ENCODE results near the gene MGAT3. TPM values are rescaled to one million over a fixed set of nuclear protein-coding genes. Genes with fewer than 3 reads are reported as not detected.

The MGAT3 gene
- total RNA-seq, 2 experiments from 2014 or later = 16.3 to 44.3 TPM

DNA sequence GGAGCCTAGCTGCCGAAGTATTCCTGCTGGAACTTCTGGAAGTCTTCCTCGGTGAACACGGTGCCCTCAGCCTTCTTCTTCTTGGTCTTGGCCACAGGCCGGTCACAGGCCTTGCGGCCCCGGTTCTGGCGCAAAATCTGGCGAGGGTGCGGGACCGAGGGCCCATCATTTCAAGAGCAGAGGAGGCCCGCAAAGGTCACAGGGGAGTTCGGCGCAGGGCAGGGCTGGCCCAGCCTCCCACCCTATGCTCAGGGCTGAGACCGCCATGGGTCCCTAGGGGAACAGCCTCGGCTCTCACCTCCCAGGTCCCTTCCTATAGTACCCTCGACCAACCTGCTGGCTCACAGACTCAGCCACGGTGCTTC lies 72.7 kb downstream of the MGAT3 start:
- CTCF ChIA-PET (ENCODE audit: unreplicated experiment) = interaction anchor here (1.0 to 3.2 kb wide), 5 partner anchors 13 to 186 kb away, joined by 3 to 17 read pairs (median 4); no protein-coding TSS in a partner anchor
- H3K36me3 ChIP-seq (ENCODE audit: insufficient read depth, low read length) = peaks cover 57% of the 10 kb centered on the region
- BruUV-seq (replicated peaks) = no TSS peak
- H3K79me2 ChIP-seq (ENCODE audit: insufficient read depth, low read depth, low read length) = peaks cover 27% of the 10 kb centered on the region
- H3K4me3 ChIP-seq (ENCODE audit: low read depth, low read length, poor library complexity, severe bottlenecking) = peak overlapping the region; percentile 97
- no peaks in the 10 kb centered on the region for H3K9me2 ChIP-seq (ENCODE audit: insufficient read depth, low read length)
- H3K4me2 ChIP-seq (ENCODE audit: low read length) = peak overlapping the region; percentile 81
- DNase-seq (ENCODE audit: low spot score) = peak; percentile 29
- peaks cover 81% of the 10 kb centered on the region for H3K4me1 ChIP-seq (ENCODE audit: insufficient read depth, low read length, poor library complexity, severe bottlenecking)
- POLR2A ChIA-PET = interaction anchor here (1.1 to 2.4 kb wide), 6 partner anchors 9 to 514 kb away, joined by 3 to 15 read pairs (median 5); partner anchors contain the start of gene ATF4
- TF ChIP-seq, protein P1, sequence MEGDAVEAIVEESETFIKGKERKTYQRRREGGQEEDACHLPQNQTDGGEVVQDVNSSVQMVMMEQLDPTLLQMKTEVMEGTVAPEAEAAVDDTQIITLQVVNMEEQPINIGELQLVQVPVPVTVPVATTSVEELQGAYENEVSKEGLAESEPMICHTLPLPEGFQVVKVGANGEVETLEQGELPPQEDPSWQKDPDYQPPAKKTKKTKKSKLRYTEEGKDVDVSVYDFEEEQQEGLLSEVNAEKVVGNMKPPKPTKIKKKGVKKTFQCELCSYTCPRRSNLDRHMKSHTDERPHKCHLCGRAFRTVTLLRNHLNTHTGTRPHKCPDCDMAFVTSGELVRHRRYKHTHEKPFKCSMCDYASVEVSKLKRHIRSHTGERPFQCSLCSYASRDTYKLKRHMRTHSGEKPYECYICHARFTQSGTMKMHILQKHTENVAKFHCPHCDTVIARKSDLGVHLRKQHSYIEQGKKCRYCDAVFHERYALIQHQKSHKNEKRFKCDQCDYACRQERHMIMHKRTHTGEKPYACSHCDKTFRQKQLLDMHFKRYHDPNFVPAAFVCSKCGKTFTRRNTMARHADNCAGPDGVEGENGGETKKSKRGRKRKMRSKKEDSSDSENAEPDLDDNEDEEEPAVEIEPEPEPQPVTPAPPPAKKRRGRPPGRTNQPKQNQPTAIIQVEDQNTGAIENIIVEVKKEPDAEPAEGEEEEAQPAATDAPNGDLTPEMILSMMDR (conservative IDR thresholded peaks at IDR 0.05; ENCODE audit: low read length) = peak; percentile 57
- TF ChIP-seq EZH2phosphoT487 (IDR thresholded peaks at IDR 0.05; ENCODE audit: borderline replicate concordance, low read depth, low read length) = no peak
- peak overlapping the region; percentile 95 for H3K27ac ChIP-seq (ENCODE audit: low read depth, low read length, poor library complexity, severe bottlenecking)
- H2AFZ ChIP-seq (ENCODE audit: low read length) = no peak overlapping the region
- H4K20me1 ChIP-seq (ENCODE audit: insufficient read depth, low read length) = peaks cover 3% of the 10 kb centered on the region; the same call in 1 of the 2 replicates
- intact Hi-C loops (cut with micrococcal nuclease; ENCODE audit: unreplicated experiment) = loop anchor here (1.0 to 5.0 kb wide), 7 partner anchors 36 to 377 kb away; partner anchors contain the start of genes CBX7, RPL3 and TAB1
- no peaks in the 10 kb centered on the region for H3K9me3 ChIP-seq (ENCODE audit: low read length)

DNA sequence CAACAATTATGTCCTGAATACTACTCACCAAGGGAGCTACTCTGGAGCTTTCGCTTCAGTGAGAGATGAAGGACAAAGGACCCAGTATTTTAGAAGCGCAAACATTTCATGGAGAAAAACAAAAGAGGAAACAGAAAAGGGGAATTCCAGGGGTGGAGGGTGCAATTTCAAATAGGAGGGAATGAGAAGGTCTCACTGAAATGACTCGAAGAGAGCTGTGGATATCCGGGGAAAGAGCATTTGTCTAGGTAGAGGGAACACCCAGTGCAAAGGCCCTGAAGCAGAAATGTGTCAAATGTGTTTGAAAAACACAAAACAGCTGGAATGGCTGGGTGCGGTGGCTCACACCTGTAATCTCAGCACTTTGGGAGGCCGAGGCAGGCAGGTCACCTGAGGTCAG lies 73.3 kb downstream of the MGAT3 start:
- Histone ChIP-seq H3K4me3 (ENCODE audit: low read depth, low read length, poor library complexity, severe bottlenecking) (peak overlapping the region; percentile 97), H3K9me2 (ENCODE audit: insufficient read depth, low read length) (no peaks in the 10 kb centered on the region), H4K20me1 (ENCODE audit: insufficient read depth, low read length) (peaks cover 3% of the 10 kb centered on the region; the same call in 1 of the 2 replicates), H3K4me2 (ENCODE audit: low read length) (peak overlapping the region; percentile 81), H2AFZ (ENCODE audit: low read length) (no peak overlapping the region), H3K27ac (ENCODE audit: low read depth, low read length, poor library complexity, severe bottlenecking) (peak overlapping the region; percentile 95), H3K79me2 (ENCODE audit: insufficient read depth, low read depth, low read length) (peaks cover 27% of the 10 kb centered on the region), H3K9me3 (ENCODE audit: low read length) (no peaks in the 10 kb centered on the region), H3K4me1 (ENCODE audit: insufficient read depth, low read length, poor library complexity, severe bottlenecking) (peaks cover 77% of the 10 kb centered on the region), H3K36me3 (ENCODE audit: insufficient read depth, low read length) (peaks cover 51% of the 10 kb centered on the region)
- intact Hi-C loops (cut with micrococcal nuclease; ENCODE audit: unreplicated experiment) = loop anchor here (10.0 kb wide), 2 partner anchors 415 to 645 kb away; partner anchors contain the start of gene TNRC6B
- no peak for DNase-seq (ENCODE audit: low spot score)
- ChIA-PET POLR2A (interaction anchor here (1.4 to 2.4 kb wide), 3 partner anchors 10 to 514 kb away, joined by 5 to 15 read pairs (median 5); partner anchors contain the start of gene ATF4), CTCF (ENCODE audit: unreplicated experiment) (interaction anchor here (0.6 kb wide), 2 partner anchors 34 to 223 kb away, joined by 3 read pairs; no protein-coding TSS in a partner anchor)
- BruUV-seq (replicated peaks) = no TSS peak
- no peak for TF ChIP-seq EZH2phosphoT487 (IDR thresholded peaks at IDR 0.05; ENCODE audit: borderline replicate concordance, low read depth, low read length)
- TF ChIP-seq, protein P1 (conservative IDR thresholded peaks at IDR 0.05; ENCODE audit: low read length) = no peak

Data from OCI-LY7 (cell line).